ENCODE results near the gene CDK2.
A peak's percentile ranks its signal among the peaks of the same experiment; 100 is the strongest.
"Not testable (repeated sequence)": the region's sequence is repeated elsewhere in the genome, so short reads cannot be mapped to it uniquely, and the experiment has no call there.

The CDK2 gene

DNA sequence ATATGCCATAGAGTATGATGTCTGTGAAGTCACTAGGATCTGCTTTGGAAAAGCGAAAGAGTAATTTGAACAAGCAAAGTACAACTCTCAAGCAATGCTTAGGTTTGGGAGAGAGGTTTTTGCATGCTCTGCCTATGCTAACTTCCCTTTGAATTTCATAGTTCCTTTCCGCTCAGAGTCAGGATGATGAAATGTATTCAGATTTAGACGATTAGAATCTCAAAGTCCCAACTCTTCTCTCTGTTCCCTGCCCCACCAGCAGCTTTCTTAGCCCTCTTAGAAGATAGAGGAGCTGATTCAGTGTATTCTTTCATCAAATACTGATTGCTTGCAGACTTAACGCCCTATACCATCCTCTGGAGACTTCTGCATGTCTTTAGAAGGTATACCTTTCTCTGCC lies 18.7 kb downstream of the CDK2 start:
- H3K27ac ChIP-seq, result no peak overlapping the region
- TF ChIP-seq, protein P1, sequence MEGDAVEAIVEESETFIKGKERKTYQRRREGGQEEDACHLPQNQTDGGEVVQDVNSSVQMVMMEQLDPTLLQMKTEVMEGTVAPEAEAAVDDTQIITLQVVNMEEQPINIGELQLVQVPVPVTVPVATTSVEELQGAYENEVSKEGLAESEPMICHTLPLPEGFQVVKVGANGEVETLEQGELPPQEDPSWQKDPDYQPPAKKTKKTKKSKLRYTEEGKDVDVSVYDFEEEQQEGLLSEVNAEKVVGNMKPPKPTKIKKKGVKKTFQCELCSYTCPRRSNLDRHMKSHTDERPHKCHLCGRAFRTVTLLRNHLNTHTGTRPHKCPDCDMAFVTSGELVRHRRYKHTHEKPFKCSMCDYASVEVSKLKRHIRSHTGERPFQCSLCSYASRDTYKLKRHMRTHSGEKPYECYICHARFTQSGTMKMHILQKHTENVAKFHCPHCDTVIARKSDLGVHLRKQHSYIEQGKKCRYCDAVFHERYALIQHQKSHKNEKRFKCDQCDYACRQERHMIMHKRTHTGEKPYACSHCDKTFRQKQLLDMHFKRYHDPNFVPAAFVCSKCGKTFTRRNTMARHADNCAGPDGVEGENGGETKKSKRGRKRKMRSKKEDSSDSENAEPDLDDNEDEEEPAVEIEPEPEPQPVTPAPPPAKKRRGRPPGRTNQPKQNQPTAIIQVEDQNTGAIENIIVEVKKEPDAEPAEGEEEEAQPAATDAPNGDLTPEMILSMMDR (IDR thresholded peaks at IDR 0.05), result no peak
- TF ChIP-seq ZFX (IDR thresholded peaks at IDR 0.05; ENCODE audit: borderline replicate concordance), result no peak

DNA sequence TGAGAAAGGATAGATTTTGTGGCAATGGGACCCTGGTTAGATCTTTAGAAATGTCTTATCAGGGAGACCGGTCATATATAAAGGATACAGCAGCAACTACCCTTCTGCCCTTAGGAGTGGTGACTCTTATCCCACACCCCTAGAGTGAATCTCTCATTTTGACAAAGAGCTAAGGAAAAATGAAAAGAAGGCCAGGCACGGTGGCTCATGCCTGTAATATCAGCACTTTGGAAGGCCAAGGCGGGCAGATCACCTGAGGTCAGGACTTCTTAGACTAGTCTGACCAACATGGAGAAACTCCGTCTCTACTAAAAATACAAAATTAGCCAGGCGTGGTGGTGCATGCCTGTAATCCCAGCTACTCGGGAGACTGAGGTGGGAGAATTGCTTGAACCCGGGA lies 19.3 kb downstream of the CDK2 start:
- not testable (repeated sequence) for H3K27ac ChIP-seq

DNA sequence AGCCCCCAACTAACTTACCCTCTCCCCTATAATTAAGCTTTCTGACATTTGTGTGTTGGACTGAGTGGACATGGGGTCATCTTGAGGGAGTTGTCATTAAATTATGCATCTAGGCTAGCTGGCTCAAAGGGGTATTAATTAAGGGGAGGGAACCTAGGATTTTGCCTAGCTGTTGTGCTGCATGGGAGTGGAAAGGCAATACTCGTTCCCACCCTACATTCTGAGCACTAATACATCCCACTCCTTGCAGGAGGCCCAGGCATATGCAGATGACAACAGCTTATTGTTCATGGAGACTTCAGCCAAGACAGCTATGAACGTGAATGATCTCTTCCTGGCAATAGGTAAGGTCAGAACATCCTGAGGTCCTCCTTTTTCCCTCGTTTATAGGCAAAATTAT lies 24.5 kb downstream of the CDK2 start:
- H3K27ac ChIP-seq, result no peak overlapping the region
- no peak for TF ChIP-seq ZFX (IDR thresholded peaks at IDR 0.05; ENCODE audit: borderline replicate concordance)
- TF ChIP-seq, protein P1 (IDR thresholded peaks at IDR 0.05), result no peak

DNA sequence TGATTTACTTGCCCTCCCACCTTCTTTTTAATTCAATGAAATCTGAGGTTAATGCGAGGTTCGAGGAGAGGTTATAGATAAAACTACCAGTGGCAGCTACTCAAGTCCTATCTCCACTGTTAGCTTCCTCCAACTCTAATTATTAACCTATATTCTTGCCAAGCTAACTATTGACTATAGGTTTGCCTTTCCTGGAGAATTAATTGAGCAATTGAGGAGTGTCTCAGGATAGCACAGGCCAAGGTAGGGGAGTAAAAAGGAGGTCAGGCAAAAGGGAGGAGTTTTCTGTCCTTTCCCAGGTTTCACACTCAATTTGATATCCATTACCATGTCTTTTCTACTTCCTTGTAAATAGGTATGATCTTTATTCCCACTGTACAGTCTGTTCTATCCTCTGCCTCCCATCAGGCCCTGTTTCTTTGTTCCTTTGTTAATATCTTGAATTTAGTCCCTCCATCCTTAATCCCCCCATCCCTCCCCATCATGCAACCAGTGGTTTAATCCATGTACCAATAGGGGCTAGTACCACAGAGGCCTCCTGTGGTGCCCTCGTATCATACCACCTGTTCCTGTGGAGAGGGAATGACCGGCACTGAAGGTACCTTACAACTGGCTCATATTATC lies 26.7 kb downstream of the CDK2 start:
- TF ChIP-seq, protein P1 (IDR thresholded peaks at IDR 0.05), result no peak
- TF ChIP-seq ZFX (IDR thresholded peaks at IDR 0.05; ENCODE audit: borderline replicate concordance), result no peak
- H3K27ac ChIP-seq, result peak overlapping the region; percentile 19

DNA sequence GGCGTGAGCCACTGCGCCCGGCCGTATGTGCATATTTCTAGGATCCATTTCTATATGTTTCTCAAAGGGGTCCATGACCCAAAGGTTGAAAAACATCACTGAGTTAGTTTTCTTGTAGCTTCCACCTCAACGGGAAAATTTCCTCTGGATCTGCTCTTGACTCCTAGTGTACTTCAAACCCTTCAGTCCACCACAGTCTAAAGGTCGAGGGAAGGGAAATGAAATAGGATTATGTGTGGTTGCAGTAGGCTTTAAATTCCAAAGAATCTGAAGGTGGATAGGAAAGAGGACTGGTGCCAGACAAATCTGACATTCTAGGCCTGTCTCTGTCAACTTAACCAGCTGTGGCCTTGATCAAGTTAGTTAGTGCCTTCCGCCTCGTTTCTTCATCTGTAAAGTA lies 28.7 kb downstream of the CDK2 start:
- TF ChIP-seq, protein P1 (IDR thresholded peaks at IDR 0.05), result no peak
- TF ChIP-seq ZFX (IDR thresholded peaks at IDR 0.05; ENCODE audit: borderline replicate concordance), result no peak
- H3K27ac ChIP-seq, result peak overlapping the region; percentile 97; the same call in 1 of the 2 replicates

DNA sequence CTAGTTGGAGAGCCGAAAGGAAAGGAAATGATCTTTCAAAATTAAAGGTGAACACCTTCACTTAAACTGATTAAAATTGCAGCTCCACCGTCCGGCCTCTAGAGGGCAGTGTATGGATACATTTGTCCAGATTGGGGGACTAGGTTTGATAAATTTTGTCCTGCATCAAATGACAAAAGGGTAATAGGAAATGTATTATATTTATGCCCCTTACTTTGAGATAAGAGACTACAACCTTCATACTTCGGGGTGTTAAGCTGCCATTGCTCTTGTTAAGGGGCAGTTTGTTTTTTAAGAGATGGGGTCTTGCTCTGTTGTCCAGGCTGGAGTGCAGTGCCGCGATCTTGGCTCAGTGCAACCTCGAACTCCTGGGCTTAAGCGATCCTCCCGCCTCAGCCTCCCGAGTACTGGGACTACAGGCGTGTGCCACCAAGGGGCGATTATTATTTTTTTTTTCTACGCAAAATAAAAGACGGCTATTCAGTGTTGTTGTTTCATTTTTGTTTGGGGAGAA lies 29.6 kb downstream of the CDK2 start:
- H3K27ac ChIP-seq, result peak overlapping the region; percentile 97
- TF ChIP-seq ZFX (IDR thresholded peaks at IDR 0.05; ENCODE audit: borderline replicate concordance), result no peak
- TF ChIP-seq, protein P1 (IDR thresholded peaks at IDR 0.05), result peak; percentile 98

DNA sequence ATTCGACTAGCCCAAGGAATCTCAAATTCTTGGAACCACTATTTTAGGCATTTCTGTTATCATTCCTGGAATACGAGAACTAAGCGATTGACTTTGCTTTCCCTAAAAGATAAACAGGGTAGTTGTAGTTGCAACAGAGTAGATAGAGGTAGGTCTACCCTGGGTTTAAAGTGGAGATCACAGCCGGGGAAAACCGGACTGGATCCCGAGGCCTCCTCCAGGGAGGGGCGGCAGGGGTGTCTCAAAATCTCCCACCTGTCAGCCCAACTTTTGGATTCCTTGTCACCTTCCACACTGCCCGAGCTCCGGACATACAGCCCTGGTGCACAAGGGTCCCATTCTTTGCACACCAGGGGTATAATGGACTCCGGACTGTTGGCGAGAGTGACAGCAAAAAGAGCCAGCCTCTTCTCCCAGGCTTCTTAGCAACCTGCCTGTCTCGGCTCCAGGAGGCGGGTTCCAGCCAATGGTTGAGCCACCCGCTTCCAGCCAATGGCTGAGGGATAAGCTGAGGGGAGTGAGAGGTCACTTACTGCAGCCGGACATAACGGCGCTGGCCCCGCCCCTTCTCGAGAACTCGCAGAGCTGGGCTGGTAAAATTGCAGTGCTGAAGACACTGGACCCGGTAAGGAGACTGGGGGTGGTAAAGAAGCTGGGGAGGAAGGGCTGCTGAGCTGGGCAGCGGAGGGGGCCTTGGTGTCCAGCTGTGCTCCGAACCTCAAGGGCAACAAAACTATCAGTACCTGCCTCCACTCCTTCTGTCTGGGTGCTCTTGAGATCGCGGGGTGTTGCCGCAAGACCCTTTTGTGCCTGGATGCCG lies 30.3 kb downstream of the CDK2 start, which contains the start of gene SUOX:
TSS of gene SUOX (plus strand) at position 562 of the 820 bp plus-strand sequence. CDS start 4,946 bp downstream, outside the sequence.
- H3K27ac ChIP-seq, result peak within 1 kb of the TSS; percentile 97
- TF ChIP-seq ZFX (IDR thresholded peaks at IDR 0.05; ENCODE audit: borderline replicate concordance), result no peak
- TF ChIP-seq, protein P1 (IDR thresholded peaks at IDR 0.05), result no peak

All from 22Rv1 (cell line).